Endometrium (tissue), 2 donors: ENCODE results near the gene IGF2.
"Not testable (repeated sequence)": the region's sequence is repeated elsewhere in the genome, so short reads cannot be mapped to it uniquely, and the experiment has no call there.

ENCODE experiments used
- FAIRE-seq: peaks from 2 replicates; lab custom pipeline; 2012; peaks lifted over from hg19 to GRCh38; lab: Jason Lieb, UNC
- donor health status: control.
- donor health status: control.

The IGF2 gene

GRCh38 chr11:2139123-2139521, at the start of gene IGF2:
IGF2 (minus strand) TSS chr11:2139389; CDS start chr11:2135523, 3,866 bp downstream.
- no peak for FAIRE-seq

- FAIRE-seq, result no peak
Observed at GRCh38 chr11:2188745-2189144, 49.6 kb upstream of the IGF2 start.

- no peak for FAIRE-seq
Observed at GRCh38 chr11:2187280-2187707, 48.1 kb upstream of the IGF2 start.

- FAIRE-seq, result no peak
Observed at GRCh38 chr11:2186669-2187279, 47.6 kb upstream of the IGF2 start.

GRCh38 chr11:2185324-2186085, 46.3 kb upstream of the IGF2 start:
- FAIRE-seq, result no peak

GRCh38 chr11:2182692-2183474, 43.7 kb upstream of the IGF2 start:
- FAIRE-seq, result no peak

- FAIRE-seq, result no peak
Observed at GRCh38 chr11:2182075-2182474, 42.9 kb upstream of the IGF2 start.

- no peak for FAIRE-seq
Observed at GRCh38 chr11:2180789-2181370, 41.7 kb upstream of the IGF2 start.

GRCh38 chr11:2180347-2180746, 41.2 kb upstream of the IGF2 start:
- FAIRE-seq, result no peak

- no peak for FAIRE-seq
Observed at GRCh38 chr11:2179516-2179915, 40.3 kb upstream of the IGF2 start.

GRCh38 chr11:2178906-2179494, 39.8 kb upstream of the IGF2 start:
- FAIRE-seq, result no peak

- not testable (repeated sequence) for FAIRE-seq
Observed at GRCh38 chr11:2178055-2178773, 39.0 kb upstream of the IGF2 start.

GRCh38 chr11:2177076-2177475, 37.9 kb upstream of the IGF2 start:
- no peak for FAIRE-seq

GRCh38 chr11:2176389-2176900, 37.3 kb upstream of the IGF2 start:
- no peak for FAIRE-seq

GRCh38 chr11:2175659-2176058, 36.5 kb upstream of the IGF2 start:
- no peak for FAIRE-seq

- FAIRE-seq, result no peak
Observed at GRCh38 chr11:2174361-2174760, 35.2 kb upstream of the IGF2 start.

- no peak for FAIRE-seq
Observed at GRCh38 chr11:2173761-2174160, 34.6 kb upstream of the IGF2 start.

GRCh38 chr11:2173150-2173693, 34.0 kb upstream of the IGF2 start:
- FAIRE-seq, result no peak

GRCh38 chr11:2172676-2173075, 33.5 kb upstream of the IGF2 start:
- no peak for FAIRE-seq

GRCh38 chr11:2171591-2172003, 32.4 kb upstream of the IGF2 start, which contains the start of gene TH:
TH (minus strand) TSS chr11:2171815; CDS start chr11:2171786, 29 bp downstream.
- FAIRE-seq, result no peak
